HL-60/S4 treated with phorbol 12-myristate 13-acetate at 8.2 ng/mL for 4 days and 3 days (cell line): Measurements from ENCODE around the gene LIPC.

Experiments
- in situ Hi-C: fragments of 300-500 bp; cut with MboI; formaldehyde crosslinking; loops from 2 replicates; pipeline ENCODE4 v1.15.0; 2022; ENCODE audit warnings: low sequenced_read_pairs

LIPC gene

DNA sequence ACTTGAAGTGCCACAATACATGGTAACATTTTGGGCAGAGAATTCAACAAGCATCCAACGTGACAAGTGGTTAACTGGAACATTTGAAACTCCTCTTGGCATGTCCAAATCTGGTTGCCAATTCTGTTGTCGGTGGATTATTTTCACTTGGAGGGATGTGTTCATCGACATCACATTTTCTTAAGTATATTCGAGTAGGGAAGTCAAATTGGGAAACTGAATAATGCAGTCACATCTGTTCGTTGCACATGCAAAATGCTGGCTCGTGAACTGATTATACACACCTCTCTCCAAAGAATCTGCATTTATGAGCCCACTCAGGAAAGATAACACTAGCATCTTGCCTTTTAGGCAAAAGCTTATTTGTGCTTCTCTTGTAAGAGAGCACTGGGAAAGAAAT is 139.7 kb downstream of the LIPC start:
- in situ Hi-C loops = no loop called here

DNA sequence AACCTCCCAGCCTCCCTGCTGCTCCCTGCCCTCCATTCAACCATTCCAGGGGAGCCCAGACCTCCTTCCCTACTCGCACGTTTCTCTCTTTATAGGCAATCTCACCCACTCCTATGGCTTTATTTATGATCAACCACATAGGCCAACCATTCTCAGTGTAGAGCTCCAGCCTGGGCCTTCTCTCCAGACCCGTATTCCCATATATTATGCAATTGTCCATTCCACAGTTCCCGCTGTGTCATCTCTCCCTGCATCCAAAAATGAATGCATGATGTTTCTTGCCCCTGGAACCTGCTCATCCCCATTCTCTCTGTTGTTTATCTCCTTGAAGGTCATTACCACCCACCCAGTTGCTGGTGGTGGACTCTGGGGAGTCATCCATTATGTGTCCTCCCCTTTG is 140.7 kb downstream of the LIPC start:
- in situ Hi-C loops = no loop called here

DNA sequence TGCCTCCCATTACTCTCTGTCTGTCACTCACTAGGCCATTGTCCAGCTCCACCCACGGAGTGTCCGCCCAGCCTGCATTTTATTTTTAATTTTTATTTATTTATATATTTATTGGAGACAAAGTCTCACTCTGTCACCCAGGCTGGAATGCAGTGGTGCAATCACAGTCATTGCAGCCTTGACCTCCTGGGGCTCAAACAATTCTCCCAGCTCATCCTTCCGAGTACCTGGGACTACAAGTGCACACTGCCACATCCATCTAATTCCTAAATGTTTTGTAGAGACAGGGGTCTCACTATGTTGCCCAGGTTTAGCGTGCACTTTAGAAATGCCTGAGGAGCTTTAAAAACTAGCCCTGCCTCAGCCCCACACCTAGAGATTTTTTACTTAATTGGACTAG is 141.5 kb downstream of the LIPC start:
- in situ Hi-C loops = no loop called here

GRCh38 chr15:58574631-58575030 is 142.8 kb downstream of the LIPC start:
- in situ Hi-C loops = no loop called here

GRCh38 chr15:58575045-58575786 is 143.4 kb downstream of the LIPC start:
- in situ Hi-C loops = no loop called here

- in situ Hi-C loops = no loop called here
Observed at GRCh38 chr15:58576657-58577056, 144.9 kb downstream of the LIPC start.

DNA sequence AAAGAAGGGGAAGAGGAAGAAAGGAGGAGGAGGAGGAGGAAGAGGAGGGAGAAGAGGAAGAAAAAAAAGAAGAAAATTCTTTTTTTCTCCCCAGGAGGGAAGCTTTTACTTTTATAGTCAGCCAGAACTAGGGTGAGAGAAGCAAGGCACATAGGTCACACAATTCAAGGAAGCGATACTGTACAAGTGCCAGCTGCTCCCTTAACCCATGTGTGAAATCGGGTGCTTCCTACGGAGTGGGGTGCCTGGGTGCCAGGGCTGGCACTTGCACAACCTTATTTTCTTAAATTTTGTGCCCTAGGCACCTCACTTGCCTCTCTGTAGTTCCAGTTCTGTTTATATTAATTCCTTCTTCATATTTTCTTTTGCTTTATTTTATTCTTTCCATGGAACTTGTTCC is 150.4 kb downstream of the LIPC start:
- in situ Hi-C loops = no loop called here

- in situ Hi-C loops = no loop called here
Observed at GRCh38 chr15:58583171-58583908, 151.5 kb downstream of the LIPC start.

GRCh38 chr15:58584789-58585461 is 153.1 kb downstream of the LIPC start:
- in situ Hi-C loops = no loop called here

DNA sequence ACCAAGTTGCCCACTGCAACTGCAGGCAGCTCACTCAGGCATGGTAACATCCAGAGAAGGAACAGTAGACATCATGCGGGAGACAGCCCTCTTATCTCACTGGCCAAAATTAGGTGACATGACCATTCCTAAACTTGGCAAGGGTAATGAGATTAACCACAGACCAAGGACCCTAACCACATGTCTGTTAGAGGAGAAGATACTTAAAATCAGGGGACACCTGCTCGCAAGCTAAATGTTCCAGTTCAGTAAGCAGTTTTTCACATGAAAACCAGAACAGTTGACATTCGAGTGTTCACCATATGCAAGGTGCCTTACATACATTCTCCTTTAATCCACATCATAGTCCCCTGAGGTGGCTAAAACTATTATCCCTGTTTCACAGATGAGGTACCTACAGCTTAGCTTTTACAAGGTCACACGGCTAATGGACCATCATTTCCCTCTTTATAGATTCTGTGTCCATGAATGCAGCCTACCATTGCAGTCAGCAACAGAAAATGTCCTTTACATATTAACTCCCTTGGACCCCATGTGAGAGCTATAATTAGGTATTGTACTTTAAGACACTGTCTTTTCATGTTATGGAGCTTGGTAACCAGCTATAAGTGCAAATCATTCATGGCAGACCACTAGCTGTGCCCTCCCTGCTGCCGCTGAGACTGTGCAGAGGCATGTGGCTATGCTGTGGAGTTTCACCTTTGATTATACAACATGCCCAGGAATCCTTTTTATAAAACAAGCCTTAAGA is 154.1 kb downstream of the LIPC start:
- in situ Hi-C loops = no loop called here

DNA sequence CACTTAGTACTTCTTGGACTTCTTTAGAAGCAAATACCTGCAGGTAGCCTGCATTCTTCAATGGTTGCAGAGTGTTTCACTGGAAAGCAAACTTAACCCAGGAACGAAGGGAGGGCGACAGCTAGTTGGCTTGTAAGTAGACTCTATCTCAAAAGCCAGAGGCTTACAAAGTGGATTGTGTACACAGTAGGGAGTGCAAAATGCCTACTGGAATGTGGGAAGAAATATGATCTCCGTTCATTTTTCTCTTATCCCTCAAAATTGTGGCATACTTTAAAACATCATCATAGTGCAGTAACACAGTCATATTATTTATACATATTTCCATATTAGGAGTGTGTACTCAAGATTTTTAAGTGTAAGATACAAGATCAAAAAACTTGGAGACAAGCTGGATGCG is 155.7 kb downstream of the LIPC start:
- in situ Hi-C loops = no loop called here

DNA sequence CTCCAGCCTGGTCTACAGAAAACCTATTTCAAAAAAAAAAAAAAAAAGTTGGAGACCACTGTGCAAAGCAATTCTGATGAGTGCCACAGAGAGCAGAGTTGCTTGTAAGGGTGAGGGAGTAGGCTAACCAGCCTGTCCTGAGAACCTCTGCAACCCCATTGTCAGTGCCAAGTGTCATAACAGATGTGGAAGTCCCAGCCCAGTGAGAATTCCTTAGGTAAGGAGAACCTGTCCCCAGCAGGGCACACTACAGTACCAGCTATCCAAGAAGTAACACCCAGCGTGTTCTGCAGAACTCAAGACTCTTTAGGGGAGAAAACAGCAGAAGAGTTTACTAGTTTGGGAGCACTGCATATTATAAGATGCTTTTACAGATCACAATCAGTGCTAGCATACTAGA is 156.3 kb downstream of the LIPC start:
- in situ Hi-C loops = no loop called here

GRCh38 chr15:58589047-58589446 is 157.3 kb downstream of the LIPC start:
- in situ Hi-C loops = no loop called here

- in situ Hi-C loops = no loop called here
Observed at GRCh38 chr15:58590236-58590635, 158.4 kb downstream of the LIPC start.

- in situ Hi-C loops = no loop called here
Observed at GRCh38 chr15:58590926-58591325, 159.1 kb downstream of the LIPC start.

GRCh38 chr15:58593870-58594269 is 162.1 kb downstream of the LIPC start:
- in situ Hi-C loops = no loop called here

DNA sequence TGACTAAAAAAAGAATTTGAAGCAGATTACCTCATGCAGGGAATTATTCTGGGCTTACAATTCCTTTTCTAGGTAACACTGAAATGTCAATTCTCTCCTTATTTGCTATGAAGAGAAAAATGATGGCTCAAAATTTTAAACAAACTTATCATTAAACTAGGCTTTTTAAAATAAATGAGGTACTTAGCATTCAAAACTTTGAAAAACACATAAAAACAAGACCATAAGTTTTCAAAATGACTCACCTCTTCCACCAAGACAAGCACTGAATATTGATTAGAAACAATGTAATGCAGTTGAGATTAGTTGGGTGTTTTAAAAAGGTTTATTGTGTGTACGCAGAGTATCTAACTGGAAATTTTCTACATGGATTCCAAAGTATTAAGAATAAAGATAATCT is 163.1 kb downstream of the LIPC start:
- in situ Hi-C loops = no loop called here

- in situ Hi-C loops = no loop called here
Observed at GRCh38 chr15:58595516-58596263, 163.9 kb downstream of the LIPC start.

- in situ Hi-C loops = no loop called here
Observed at GRCh38 chr15:58597943-58598828, 166.4 kb downstream of the LIPC start.

DNA sequence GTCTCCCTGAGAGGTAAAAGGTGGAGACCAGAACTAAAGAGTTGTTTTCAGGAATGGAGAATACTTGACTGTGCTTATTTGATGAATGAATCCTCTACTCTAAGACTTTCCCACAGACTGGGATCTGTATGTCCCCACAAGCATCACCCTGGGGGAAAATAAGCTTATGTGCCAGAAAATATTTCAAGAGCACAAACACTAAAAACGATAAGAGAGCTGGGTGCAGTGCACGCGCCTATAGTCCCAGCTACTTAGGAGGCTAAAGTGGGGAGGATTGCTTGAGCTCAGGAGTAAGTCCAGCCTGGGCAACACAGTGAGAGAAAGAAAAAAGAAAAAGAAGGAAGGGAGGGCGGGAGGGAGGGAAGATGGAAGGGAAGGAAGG is 167.0 kb downstream of the LIPC start:
- in situ Hi-C loops = no loop called here
